ENCODE data around the gene ZNF580.

DNA sequence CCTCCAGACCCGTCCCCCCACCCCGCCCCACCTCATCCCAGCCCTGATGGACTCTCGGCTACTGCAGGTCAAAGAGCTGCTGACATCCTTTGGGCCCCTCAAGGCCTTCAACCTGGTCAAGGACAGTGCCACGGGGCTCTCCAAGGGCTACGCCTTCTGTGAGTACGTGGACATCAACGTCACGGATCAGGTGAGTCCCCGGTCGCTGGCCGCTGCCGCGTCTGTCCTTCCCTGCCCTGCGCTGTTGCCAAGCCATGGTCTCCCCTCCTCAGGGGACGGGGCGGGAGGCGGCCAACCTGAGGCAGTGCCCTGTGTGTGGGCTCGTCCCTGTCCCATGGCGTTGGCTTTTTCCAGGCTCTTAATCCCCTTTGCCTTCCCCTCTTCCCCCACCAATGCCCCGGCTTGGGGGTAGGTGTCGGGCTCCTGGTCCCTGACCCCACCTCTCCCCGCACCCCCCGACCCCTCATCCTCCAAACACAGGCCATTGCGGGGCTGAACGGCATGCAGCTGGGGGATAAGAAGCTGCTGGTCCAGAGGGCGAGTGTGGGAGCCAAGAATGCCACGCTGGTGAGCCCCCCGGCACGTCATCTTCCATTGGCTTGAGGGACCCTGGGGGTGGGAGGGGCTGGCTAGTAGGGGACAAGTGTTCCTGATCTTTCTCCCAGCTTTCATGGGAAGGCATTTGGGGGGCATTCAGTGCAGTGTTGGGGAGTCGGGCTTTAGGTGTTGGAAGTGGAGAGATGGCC is 28.0 kb downstream of the ZNF580 start:
- no peak for TF ChIP-seq POLR2A (IDR thresholded peaks at IDR 0.05)
- TF ChIP-seq, protein P1, sequence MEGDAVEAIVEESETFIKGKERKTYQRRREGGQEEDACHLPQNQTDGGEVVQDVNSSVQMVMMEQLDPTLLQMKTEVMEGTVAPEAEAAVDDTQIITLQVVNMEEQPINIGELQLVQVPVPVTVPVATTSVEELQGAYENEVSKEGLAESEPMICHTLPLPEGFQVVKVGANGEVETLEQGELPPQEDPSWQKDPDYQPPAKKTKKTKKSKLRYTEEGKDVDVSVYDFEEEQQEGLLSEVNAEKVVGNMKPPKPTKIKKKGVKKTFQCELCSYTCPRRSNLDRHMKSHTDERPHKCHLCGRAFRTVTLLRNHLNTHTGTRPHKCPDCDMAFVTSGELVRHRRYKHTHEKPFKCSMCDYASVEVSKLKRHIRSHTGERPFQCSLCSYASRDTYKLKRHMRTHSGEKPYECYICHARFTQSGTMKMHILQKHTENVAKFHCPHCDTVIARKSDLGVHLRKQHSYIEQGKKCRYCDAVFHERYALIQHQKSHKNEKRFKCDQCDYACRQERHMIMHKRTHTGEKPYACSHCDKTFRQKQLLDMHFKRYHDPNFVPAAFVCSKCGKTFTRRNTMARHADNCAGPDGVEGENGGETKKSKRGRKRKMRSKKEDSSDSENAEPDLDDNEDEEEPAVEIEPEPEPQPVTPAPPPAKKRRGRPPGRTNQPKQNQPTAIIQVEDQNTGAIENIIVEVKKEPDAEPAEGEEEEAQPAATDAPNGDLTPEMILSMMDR (IDR thresholded peaks at IDR 0.05), result no peak
